Esophagus muscularis mucosa (tissue), 4 donors: Measurements from ENCODE around the gene KDM6A.

ENCODE experiments used
- CTCF ChIP-seq, 3 experiments: fragments of 200-600 bp in 2 of 3; fragments of 450-650 bp in 1 of 3; sonication (generic) in 2 of 3; IDR thresholded peaks; one replicate each; pipeline ENCODE4 v1.5.1; 2017 to 2019; ENCODE audit warnings: antibody characterized with exemption in 3 of 3, mild to moderate bottlenecking in 2 of 3, moderate library complexity in 1 of 3
- EP300 ChIP-seq: sonication (generic); formaldehyde crosslinking; IDR thresholded peaks from one replicate; pipeline ENCODE4 v1.6.1; 2017; ENCODE audit warnings: antibody characterized with exemption
- POLR2A ChIP-seq: fragments of 450-650 bp; IDR thresholded peaks from one replicate; pipeline ENCODE4 v1.6.1; 2017; ENCODE audit warnings: antibody characterized with exemption, moderate library complexity, mild to moderate bottlenecking, low read depth

- TF ChIP-seq POLR2A, result no peak
- no peak for TF ChIP-seq EP300
- no peak for TF ChIP-seq CTCF (IDR thresholded peaks at IDR 0.05)
These were observed 40.9 kb downstream of the KDM6A start for GRCh38 chrX:44913656-44914531.
